Bronchial epithelial cell (primary cell): ENCODE measurements around the gene BSG. TPM values are rescaled to one million over a fixed set of nuclear protein-coding genes. Genes with fewer than 3 reads are reported as not detected.

Source experiments
- DNase-seq: peaks from one replicate; pipeline ENCODE4 v3.0.0-alpha.2; 2010; ENCODE audit warnings: low read depth
- FAIRE-seq: peaks from 2 replicates; lab custom pipeline; 2011; peaks lifted over from hg19 to GRCh38; lab: Jason Lieb, UNC
- H3K27me3 ChIP-seq: 2 replicates; pipeline ENCODE4 v1.5.1; 2011; ENCODE audit warnings: low read length; ENCODE audit not compliant: control insufficient read depth, insufficient read depth
- H3K36me3 ChIP-seq: 2 replicates; pipeline ENCODE4 v1.5.1; 2011; ENCODE audit warnings: low read length; ENCODE audit not compliant: control insufficient read depth, insufficient read depth
- H3K4me3 ChIP-seq: 2 replicates; pipeline ENCODE4 v1.5.1; 2011; ENCODE audit warnings: mild to moderate bottlenecking, low read depth, low read length, control low read depth
- CTCF ChIP-seq: IDR thresholded peaks from 2 replicates; pipeline ENCODE4 v1.5.1; 2011; ENCODE audit warnings: mild to moderate bottlenecking, moderate library complexity, low read length, control low read depth, inconsistent platforms; ENCODE audit not compliant: insufficient read depth, severe bottlenecking
- total RNA-seq: library from RNA; depleted of rRNA; stranded (reverse); fragments of >200 nt; gene quantifications from 2 replicates; pipeline ENCODE4 v1.2.1, GENCODE V29; 2014

BSG gene
- total RNA-seq, 1 donor from 2014 or later = 369 TPM

GRCh38 chr19:538641-539428, 33.6 kb upstream of the BSG start:
- Histone ChIP-seq H3K27me3 (no peaks in the 10 kb centered on the region), H3K4me3 (no peak overlapping the region), H3K36me3 (peaks cover 27% of the 10 kb centered on the region)
- FAIRE-seq = no peak
- no peak for TF ChIP-seq CTCF
- no peak for DNase-seq

GRCh38 chr19:539429-540030, 32.9 kb upstream of the BSG start:
- Histone ChIP-seq H3K27me3 (no peaks in the 10 kb centered on the region), H3K4me3 (no peak overlapping the region), H3K36me3 (peaks cover 27% of the 10 kb centered on the region)
- DNase-seq = no peak
- no peak for FAIRE-seq
- TF ChIP-seq CTCF = no peak

GRCh38 chr19:540867-541637, 31.3 kb upstream of the BSG start:
- H3K27me3 ChIP-seq = no peaks in the 10 kb centered on the region
- peaks cover 21% of the 10 kb centered on the region for H3K36me3 ChIP-seq
- FAIRE-seq (no peak), DNase-seq (no peak)
- H3K4me3 ChIP-seq = no peak overlapping the region
- no peak for TF ChIP-seq CTCF

- peaks cover 15% of the 10 kb centered on the region for H3K36me3 ChIP-seq
- no peaks in the 10 kb centered on the region for H3K27me3 ChIP-seq
- FAIRE-seq (no peak), DNase-seq (no peak)
- no peak for TF ChIP-seq CTCF
- no peak overlapping the region for H3K4me3 ChIP-seq
These were observed 30.7 kb upstream of the BSG start for GRCh38 chr19:541699-542098.

GRCh38 chr19:542173-542866, 30.1 kb upstream of the BSG start:
- H3K4me3 ChIP-seq = no peak overlapping the region
- TF ChIP-seq CTCF = no peak
- DNase-seq (no peak), FAIRE-seq (no peak)
- no peaks in the 10 kb centered on the region for H3K27me3 ChIP-seq
- peaks cover 12% of the 10 kb centered on the region for H3K36me3 ChIP-seq
